SK-N-SH (cell line): ENCODE results near the gene PCNX1. TPM values are rescaled to one million over a fixed set of nuclear protein-coding genes. Genes with fewer than 3 reads are reported as not detected.

Experiments used
- CHD2 ChIP-seq: fragments of 150-350 bp; IDR thresholded peaks from 2 replicates; pipeline ENCODE4 v1.6.1; 2018; ENCODE audit warnings: low read length; ENCODE audit not compliant: partially characterized antibody
- ELF1 ChIP-seq: IDR thresholded peaks from 2 replicates; pipeline ENCODE4 v1.4.0; 2012
- EP300 ChIP-seq, 2 experiments: IDR thresholded peaks; 2 replicates each; pipeline versions ENCODE4 v1.4.0 to v1.6.1; 2012; ENCODE audit warnings: borderline replicate concordance in 1 of 2, low read depth in 1 of 2, low read length in 1 of 2
- EZH2phosphoT487 ChIP-seq: fragments of 200-600 bp; sonication (generic); IDR thresholded peaks from 2 replicates; pipeline ENCODE4 v1.6.1; 2017; ENCODE audit warnings: low read depth, mixed run types, mild to moderate bottlenecking, antibody characterized with exemption, moderate library complexity, borderline replicate concordance
- GABPA ChIP-seq: IDR thresholded peaks from 2 replicates; pipeline ENCODE4 v1.4.0; 2012; ENCODE audit warnings: low read depth, mild to moderate bottlenecking
- GATA2 ChIP-seq: sonication (generic); formaldehyde crosslinking; IDR thresholded peaks from 2 replicates; pipeline ENCODE4 v1.5.0; 2020; ENCODE audit warnings: mild to moderate bottlenecking, missing genetic modification reagents
- JUND ChIP-seq: IDR thresholded peaks from 2 replicates; pipeline ENCODE4 v1.4.0; 2012
- MAX ChIP-seq: IDR thresholded peaks from 2 replicates; pipeline ENCODE4 v1.4.0; 2012; ENCODE audit warnings: low read depth
- MXI1 ChIP-seq: IDR thresholded peaks from 2 replicates; pipeline ENCODE4 v1.6.1; 2012; ENCODE audit warnings: mild to moderate bottlenecking, low read depth, low read length, improper control_type of control experiment
- NRF1 ChIP-seq: IDR thresholded peaks from 2 replicates; pipeline ENCODE4 v1.6.1; 2012; ENCODE audit warnings: low read depth, mild to moderate bottlenecking, low read length
- POLR2AphosphoS5 ChIP-seq: IDR thresholded peaks from 2 replicates; pipeline ENCODE4 v1.6.1; 2012; ENCODE audit warnings: low read depth, low read length
- RCOR1 ChIP-seq: fragments of 150-350 bp; IDR thresholded peaks from 2 replicates; pipeline ENCODE4 v1.6.1; 2017; ENCODE audit warnings: antibody characterized with exemption, low read length
- RFX5 ChIP-seq: IDR thresholded peaks from 2 replicates; pipeline ENCODE4 v1.6.1; 2012; ENCODE audit warnings: mild to moderate bottlenecking, improper control_type of control experiment, low read length
- RXRA ChIP-seq: IDR thresholded peaks from 2 replicates; pipeline ENCODE4 v1.4.0; 2012; ENCODE audit warnings: low read depth, mild to moderate bottlenecking, borderline replicate concordance
- SIN3A ChIP-seq: IDR thresholded peaks from 2 replicates; pipeline ENCODE4 v1.6.1; 2012; ENCODE audit warnings: low read depth, mild to moderate bottlenecking, low read length, moderate library complexity, borderline replicate concordance
- TAF1 ChIP-seq: IDR thresholded peaks from 2 replicates; pipeline ENCODE4 v1.6.1; 2012; ENCODE audit warnings: low read depth, mild to moderate bottlenecking, low read length, moderate library complexity, borderline replicate concordance
- TEAD4 ChIP-seq: IDR thresholded peaks from 2 replicates; pipeline ENCODE4 v1.4.0; 2012; ENCODE audit warnings: mild to moderate bottlenecking, borderline replicate concordance; ENCODE audit not compliant: insufficient read depth
- polyA plus RNA-seq, 3 experiments: library from polyadenylated mRNA; depleted of rRNA; stranded (reverse); fragments of >200 nt; gene quantifications; 2 replicates each; pipeline ENCODE4 v1.2.3, GENCODE V29; 2012
- TF ChIP-seq, protein P1 (sequence below): fragments of 200-600 bp; sonication (generic); IDR thresholded peaks from 2 replicates; pipeline ENCODE4 v1.6.1; 2017; ENCODE audit warnings: antibody characterized with exemption, mild to moderate bottlenecking, moderate library complexity
- TF ChIP-seq, protein P2 (sequence below): IDR thresholded peaks from 2 replicates; pipeline ENCODE4 v1.4.0; 2012; ENCODE audit warnings: low read depth, borderline replicate concordance
- TF ChIP-seq, protein P3 (sequence below): fragments of 150-350 bp; IDR thresholded peaks from 2 replicates; pipeline ENCODE4 v1.6.1; 2016; ENCODE audit warnings: mild to moderate bottlenecking, low read depth, low read length
- TF ChIP-seq, protein P4 (sequence below): IDR thresholded peaks from 2 replicates; pipeline ENCODE4 v1.4.0; 2012; ENCODE audit warnings: low read depth, borderline replicate concordance

The PCNX1 gene
- polyA plus RNA-seq, 1 of the 3 experiments (the other 2 are of a cell fraction) = 9.4 TPM

DNA sequence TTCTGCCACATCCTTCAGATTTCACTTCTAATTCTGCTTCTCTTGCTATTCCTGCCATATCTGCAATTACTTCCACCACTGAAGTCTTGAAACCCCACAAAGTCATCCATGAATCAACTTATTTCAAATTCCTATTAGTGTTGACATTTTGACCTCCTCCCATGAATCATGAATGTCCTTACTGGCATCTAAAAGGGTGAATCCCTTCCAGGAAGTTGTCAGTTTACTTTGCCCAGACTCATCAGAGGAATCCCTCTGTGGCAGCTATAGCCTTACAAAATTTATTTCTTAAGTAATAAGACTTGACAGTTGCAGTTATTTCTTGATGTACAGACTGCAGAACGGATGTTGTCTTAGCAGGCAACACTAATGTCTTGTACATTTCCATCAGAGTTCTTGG, 162.9 kb downstream of the PCNX1 start (continued):
- TF ChIP-seq, protein P1, sequence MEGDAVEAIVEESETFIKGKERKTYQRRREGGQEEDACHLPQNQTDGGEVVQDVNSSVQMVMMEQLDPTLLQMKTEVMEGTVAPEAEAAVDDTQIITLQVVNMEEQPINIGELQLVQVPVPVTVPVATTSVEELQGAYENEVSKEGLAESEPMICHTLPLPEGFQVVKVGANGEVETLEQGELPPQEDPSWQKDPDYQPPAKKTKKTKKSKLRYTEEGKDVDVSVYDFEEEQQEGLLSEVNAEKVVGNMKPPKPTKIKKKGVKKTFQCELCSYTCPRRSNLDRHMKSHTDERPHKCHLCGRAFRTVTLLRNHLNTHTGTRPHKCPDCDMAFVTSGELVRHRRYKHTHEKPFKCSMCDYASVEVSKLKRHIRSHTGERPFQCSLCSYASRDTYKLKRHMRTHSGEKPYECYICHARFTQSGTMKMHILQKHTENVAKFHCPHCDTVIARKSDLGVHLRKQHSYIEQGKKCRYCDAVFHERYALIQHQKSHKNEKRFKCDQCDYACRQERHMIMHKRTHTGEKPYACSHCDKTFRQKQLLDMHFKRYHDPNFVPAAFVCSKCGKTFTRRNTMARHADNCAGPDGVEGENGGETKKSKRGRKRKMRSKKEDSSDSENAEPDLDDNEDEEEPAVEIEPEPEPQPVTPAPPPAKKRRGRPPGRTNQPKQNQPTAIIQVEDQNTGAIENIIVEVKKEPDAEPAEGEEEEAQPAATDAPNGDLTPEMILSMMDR = no peak
- TF ChIP-seq TEAD4 (no peak), POLR2AphosphoS5 (no peak), EZH2phosphoT487 (no peak), EP300 (IDR thresholded peaks at IDR 0.05; ENCODE audit: borderline replicate concordance in 1 of 2, low read depth in 1 of 2, low read length in 1 of 2) (0 out of 4 replicates have a peak, but pooled peaks of 1 of the 2 experiments have one; percentile 18), JUND (peak; percentile 28; the same call in 1 of the 2 replicates), RCOR1 (no peak), GABPA (no peak), RFX5 (no peak), MAX (no peak), SIN3A (no peak), NRF1 (no peak), TAF1 (no peak), ELF1 (no peak), RXRA (peak; percentile 41; the same call in 1 of the 2 replicates), MXI1 (no peak), GATA2 (CRISPR knock-in tag) (no peak), CHD2 (no peak)
- TF ChIP-seq, protein P2, sequence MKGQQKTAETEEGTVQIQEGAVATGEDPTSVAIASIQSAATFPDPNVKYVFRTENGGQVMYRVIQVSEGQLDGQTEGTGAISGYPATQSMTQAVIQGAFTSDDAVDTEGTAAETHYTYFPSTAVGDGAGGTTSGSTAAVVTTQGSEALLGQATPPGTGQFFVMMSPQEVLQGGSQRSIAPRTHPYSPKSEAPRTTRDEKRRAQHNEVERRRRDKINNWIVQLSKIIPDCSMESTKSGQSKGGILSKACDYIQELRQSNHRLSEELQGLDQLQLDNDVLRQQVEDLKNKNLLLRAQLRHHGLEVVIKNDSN = no peak
- TF ChIP-seq, protein P3, sequence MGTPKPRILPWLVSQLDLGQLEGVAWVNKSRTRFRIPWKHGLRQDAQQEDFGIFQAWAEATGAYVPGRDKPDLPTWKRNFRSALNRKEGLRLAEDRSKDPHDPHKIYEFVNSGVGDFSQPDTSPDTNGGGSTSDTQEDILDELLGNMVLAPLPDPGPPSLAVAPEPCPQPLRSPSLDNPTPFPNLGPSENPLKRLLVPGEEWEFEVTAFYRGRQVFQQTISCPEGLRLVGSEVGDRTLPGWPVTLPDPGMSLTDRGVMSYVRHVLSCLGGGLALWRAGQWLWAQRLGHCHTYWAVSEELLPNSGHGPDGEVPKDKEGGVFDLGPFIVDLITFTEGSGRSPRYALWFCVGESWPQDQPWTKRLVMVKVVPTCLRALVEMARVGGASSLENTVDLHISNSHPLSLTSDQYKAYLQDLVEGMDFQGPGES = no peak
- TF ChIP-seq, protein P4, sequence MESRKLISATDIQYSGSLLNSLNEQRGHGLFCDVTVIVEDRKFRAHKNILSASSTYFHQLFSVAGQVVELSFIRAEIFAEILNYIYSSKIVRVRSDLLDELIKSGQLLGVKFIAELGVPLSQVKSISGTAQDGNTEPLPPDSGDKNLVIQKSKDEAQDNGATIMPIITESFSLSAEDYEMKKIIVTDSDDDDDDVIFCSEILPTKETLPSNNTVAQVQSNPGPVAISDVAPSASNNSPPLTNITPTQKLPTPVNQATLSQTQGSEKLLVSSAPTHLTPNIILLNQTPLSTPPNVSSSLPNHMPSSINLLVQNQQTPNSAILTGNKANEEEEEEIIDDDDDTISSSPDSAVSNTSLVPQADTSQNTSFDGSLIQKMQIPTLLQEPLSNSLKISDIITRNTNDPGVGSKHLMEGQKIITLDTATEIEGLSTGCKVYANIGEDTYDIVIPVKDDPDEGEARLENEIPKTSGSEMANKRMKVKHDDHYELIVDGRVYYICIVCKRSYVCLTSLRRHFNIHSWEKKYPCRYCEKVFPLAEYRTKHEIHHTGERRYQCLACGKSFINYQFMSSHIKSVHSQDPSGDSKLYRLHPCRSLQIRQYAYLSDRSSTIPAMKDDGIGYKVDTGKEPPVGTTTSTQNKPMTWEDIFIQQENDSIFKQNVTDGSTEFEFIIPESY = no peak
